MG63 (cell line): ENCODE results near the gene CSMD2. TPM values are rescaled to one million over a fixed set of nuclear protein-coding genes. Genes with fewer than 3 reads are reported as not detected.
A peak's percentile ranks its signal among the peaks of the same experiment; 100 is the strongest.
"Not testable (repeated sequence)": the region's sequence is repeated elsewhere in the genome, so short reads cannot be mapped to it uniquely, and the experiment has no call there.

Experiments used
- DNase-seq: peaks from one replicate; pipeline ENCODE4 v3.0.0-alpha.2; 2020
- H3K27me3 ChIP-seq: fragments of 250-450 bp; sonication (Bioruptor Pico); 2 replicates; pipeline ENCODE4 v1.5.1; 2020; ENCODE audit warnings: mild to moderate bottlenecking, moderate library complexity
- H3K36me3 ChIP-seq: fragments of 250-450 bp; sonication (Bioruptor Pico); 2 replicates; pipeline ENCODE4 v1.5.1; 2020; ENCODE audit warnings: mild to moderate bottlenecking, moderate library complexity
- H3K4me3 ChIP-seq: fragments of 250-450 bp; sonication (Bioruptor Pico); 2 replicates; pipeline ENCODE4 v1.5.1; 2020; ENCODE audit warnings: mild to moderate bottlenecking, moderate library complexity
- H3K9me3 ChIP-seq: fragments of 250-450 bp; sonication (Bioruptor Pico); 2 replicates; pipeline ENCODE4 v1.5.1; 2020; ENCODE audit warnings: mild to moderate bottlenecking, moderate library complexity
- total RNA-seq: library from RNA; depleted of rRNA; stranded (reverse); fragments of >200 nt; shearing (Covaris generic); gene quantifications from 2 replicates; pipeline ENCODE4 v1.2.3, GENCODE V29; 2014; ENCODE audit warnings: low replicate concordance

Gene CSMD2
- total RNA-seq, 1 experiment from 2014 or later: not detected

DNA sequence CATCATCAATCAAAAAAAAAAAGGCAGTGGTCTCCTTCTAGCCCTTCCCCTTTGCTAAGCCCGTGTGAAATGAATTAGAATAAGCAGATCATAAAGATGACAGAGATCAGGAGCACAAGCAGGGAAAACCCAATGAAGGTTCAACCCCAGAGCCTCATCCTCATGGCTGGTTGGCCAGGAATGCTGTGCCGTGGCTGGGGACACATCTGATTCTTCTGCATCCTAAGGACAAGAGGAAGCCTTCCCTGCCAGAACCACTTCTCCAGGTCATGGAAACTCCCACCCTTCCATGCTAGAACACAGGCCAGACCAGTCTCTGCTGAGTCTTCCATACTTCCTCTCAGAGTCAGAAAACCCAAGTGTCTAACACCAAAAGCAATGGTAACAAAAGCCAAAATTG is 81.1 kb downstream of the CSMD2 start:
- DNase-seq: no peak
- no peaks in the 10 kb centered on the region; the same call in 1 of the 2 replicates for H3K9me3 ChIP-seq
- H3K4me3 ChIP-seq: no peak overlapping the region
- no peaks in the 10 kb centered on the region for H3K27me3 ChIP-seq
- no peaks in the 10 kb centered on the region for H3K36me3 ChIP-seq

GRCh38 chr1:34082085-34082670 is 82.9 kb downstream of the CSMD2 start:
- H3K36me3 ChIP-seq, H3K4me3 ChIP-seq, H3K27me3 ChIP-seq, DNase-seq, H3K9me3 ChIP-seq: not testable (repeated sequence)

GRCh38 chr1:34078383-34078782 is 86.6 kb downstream of the CSMD2 start:
- Histone ChIP-seq H3K27me3 (0 out of 2 replicates have a peak, but pooled peaks cover 2% of the 10 kb centered on the region), H3K36me3 (no peaks in the 10 kb centered on the region), H3K9me3 (no peaks in the 10 kb centered on the region; the same call in 1 of the 2 replicates), H3K4me3 (no peak overlapping the region)
- DNase-seq: no peak

- Histone ChIP-seq H3K9me3 (no peaks in the 10 kb centered on the region; the same call in 1 of the 2 replicates), H3K36me3 (no peaks in the 10 kb centered on the region), H3K4me3 (no peak overlapping the region), H3K27me3 (0 out of 2 replicates have a peak, but pooled peaks cover 4% of the 10 kb centered on the region)
- DNase-seq: no peak
These were observed 89.5 kb downstream of the CSMD2 start for GRCh38 chr1:34075576-34075975.

- Histone ChIP-seq H3K4me3 (no peak overlapping the region), H3K36me3 (no peaks in the 10 kb centered on the region), H3K9me3 (no peaks in the 10 kb centered on the region), H3K27me3 (0 out of 2 replicates have a peak, but pooled peaks cover 4% of the 10 kb centered on the region)
- no peak for DNase-seq
These were observed 91.9 kb downstream of the CSMD2 start for GRCh38 chr1:34073028-34073695.

DNA sequence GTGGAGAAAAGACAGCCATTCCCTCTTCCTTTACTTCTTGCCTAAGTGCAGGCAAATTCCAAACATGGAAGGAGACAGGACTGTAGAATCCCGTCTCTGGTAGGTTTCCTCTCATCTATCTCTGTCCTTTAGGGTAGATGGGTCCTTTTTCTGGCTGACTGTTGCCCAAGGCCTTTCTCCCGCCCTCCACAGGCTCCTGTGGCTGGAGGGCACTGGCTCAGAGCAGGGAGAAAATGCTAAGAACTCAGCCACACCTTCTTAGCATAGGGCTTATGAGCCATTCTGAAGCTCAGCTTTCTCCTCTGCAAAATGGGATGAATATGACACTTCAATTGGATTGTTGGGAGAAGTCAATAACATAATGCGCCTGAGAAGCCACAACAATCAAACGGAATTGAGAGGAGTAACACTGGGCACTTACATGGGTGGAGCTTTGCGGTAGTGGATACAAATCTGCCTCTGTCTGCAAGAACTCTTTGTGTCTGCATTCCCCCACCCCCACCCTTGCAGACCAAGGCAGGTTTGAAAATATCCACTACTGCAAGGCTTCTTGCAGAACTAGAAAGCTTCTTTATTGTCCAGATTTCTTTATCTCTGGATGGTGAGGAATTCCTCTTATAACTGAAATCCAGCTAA is 94.7 kb downstream of the CSMD2 start:
- no peak for DNase-seq
- no peak overlapping the region for H3K4me3 ChIP-seq
- no peaks in the 10 kb centered on the region for H3K36me3 ChIP-seq
- no peaks in the 10 kb centered on the region for H3K9me3 ChIP-seq
- H3K27me3 ChIP-seq: 0 out of 2 replicates have a peak, but pooled peaks cover 2% of the 10 kb centered on the region

DNA sequence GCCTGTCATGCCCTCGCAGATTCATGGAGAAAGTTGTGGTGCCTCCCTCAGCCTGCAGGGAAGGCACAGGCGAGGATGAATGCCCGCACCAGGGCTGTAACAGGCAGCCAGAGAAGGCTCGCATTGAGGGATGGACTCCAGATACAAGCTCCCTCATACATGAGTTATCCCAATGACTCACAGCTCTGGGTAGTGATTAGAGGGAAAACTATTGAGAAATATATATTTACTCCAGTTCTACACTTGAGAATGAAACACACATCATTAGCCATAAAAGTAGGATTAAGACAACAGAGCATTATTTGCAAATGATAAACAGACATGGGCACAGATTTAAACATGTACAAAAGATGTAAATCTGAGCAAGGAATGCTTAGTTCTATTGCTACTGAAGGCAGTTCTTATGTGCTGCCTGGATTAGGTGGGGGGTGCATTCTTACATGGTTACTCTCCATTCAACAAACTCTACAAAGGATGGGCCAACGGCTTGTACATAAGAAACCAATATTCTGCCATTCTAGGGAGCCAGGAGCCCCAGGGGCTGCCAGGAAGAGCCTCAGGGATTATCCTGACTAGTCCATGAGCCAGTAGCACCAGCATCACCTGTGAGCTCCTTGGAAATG is 97.9 kb downstream of the CSMD2 start:
- Histone ChIP-seq H3K9me3 (no peaks in the 10 kb centered on the region), H3K4me3 (no peak overlapping the region), H3K27me3 (0 out of 2 replicates have a peak, but pooled peaks cover 2% of the 10 kb centered on the region), H3K36me3 (no peaks in the 10 kb centered on the region)
- peak; percentile 48 for DNase-seq

GRCh38 chr1:34066166-34066565 is 98.9 kb downstream of the CSMD2 start:
- Histone ChIP-seq H3K27me3 (no peaks in the 10 kb centered on the region), H3K9me3 (no peaks in the 10 kb centered on the region), H3K36me3 (no peaks in the 10 kb centered on the region), H3K4me3 (no peak overlapping the region)
- DNase-seq: no peak

DNA sequence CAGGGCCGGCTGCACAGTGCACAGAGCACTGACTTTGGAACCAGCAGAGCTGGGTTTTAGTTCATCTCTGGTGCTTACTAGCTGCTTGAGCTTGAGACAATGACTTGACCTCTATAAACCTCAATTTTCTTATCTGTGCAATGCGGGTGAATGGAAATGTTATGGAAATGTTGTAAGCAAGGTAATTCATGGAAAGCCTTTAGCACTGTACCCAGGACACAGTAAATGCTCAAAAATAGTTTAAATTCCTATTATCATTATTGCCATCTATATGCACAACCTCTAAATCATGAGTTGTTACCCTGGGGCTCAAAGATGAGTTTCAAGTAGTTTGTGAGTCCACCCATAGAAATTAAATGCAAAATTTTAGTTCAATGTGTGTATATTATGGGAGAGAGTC is 99.5 kb downstream of the CSMD2 start:
- Histone ChIP-seq H3K27me3 (no peaks in the 10 kb centered on the region), H3K4me3 (no peak overlapping the region), H3K9me3 (no peaks in the 10 kb centered on the region), H3K36me3 (no peaks in the 10 kb centered on the region)
- DNase-seq: no peak

DNA sequence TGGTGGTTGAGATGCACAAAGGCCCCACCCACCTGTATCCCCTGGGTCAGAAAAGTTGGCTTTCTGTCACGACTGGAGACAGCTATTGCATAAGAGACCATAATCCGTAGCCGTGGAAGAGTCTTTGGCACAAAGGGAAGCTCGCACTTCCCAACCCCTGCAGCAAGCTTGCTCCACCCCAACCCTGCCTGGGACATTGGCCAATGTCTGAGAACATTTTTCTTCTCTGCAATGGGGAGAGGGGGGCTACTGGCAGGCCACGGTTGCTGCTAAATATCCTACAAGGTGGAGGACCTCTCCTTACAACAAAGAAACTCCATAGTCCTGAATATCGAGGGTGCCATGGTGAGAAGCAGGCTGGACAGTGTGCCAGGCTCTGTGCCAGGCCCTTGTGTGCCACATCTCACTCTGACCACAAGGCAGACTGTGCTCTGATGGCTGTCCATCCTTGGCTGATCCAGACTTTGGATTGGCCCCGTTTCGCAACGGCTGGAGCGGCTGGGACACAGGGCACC is 104.1 kb downstream of the CSMD2 start:
- no peaks in the 10 kb centered on the region for H3K9me3 ChIP-seq
- no peaks in the 10 kb centered on the region for H3K27me3 ChIP-seq
- H3K4me3 ChIP-seq: no peak overlapping the region
- no peaks in the 10 kb centered on the region for H3K36me3 ChIP-seq
- no peak for DNase-seq

- Histone ChIP-seq H3K4me3 (no peak overlapping the region), H3K27me3 (no peaks in the 10 kb centered on the region), H3K9me3 (no peaks in the 10 kb centered on the region), H3K36me3 (no peaks in the 10 kb centered on the region)
- no peak for DNase-seq
These were observed 104.8 kb downstream of the CSMD2 start for GRCh38 chr1:34060187-34060730.

- H3K4me3 ChIP-seq: no peak overlapping the region
- DNase-seq: no peak
- no peaks in the 10 kb centered on the region for H3K27me3 ChIP-seq
- no peaks in the 10 kb centered on the region for H3K9me3 ChIP-seq
- H3K36me3 ChIP-seq: no peaks in the 10 kb centered on the region
These were observed 107.5 kb downstream of the CSMD2 start for GRCh38 chr1:34057347-34058130.

DNA sequence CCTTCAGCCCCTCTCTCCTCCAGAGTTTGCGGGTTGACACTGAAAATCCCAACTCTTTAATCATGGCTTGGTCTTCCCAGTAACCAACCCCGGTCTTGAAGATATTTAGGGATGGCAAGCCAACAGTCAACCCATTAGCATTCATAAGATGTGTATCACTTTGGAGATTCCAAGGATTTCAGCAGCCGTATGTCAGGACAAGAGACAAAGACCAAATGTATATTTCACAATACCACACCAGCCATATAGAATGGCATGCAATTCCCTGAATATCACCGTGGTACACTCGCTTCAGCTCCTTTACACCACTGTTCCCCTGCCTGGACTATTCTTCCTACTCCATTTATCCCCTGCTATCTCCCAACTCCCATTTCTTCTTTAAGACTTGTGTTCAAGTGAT is 109.2 kb downstream of the CSMD2 start:
- no peak for DNase-seq
- no peaks in the 10 kb centered on the region for H3K9me3 ChIP-seq
- no peaks in the 10 kb centered on the region for H3K36me3 ChIP-seq
- no peaks in the 10 kb centered on the region for H3K27me3 ChIP-seq
- no peak overlapping the region for H3K4me3 ChIP-seq

- DNase-seq: no peak
- H3K9me3 ChIP-seq: no peaks in the 10 kb centered on the region
- no peaks in the 10 kb centered on the region for H3K27me3 ChIP-seq
- H3K36me3 ChIP-seq: no peaks in the 10 kb centered on the region
- H3K4me3 ChIP-seq: no peak overlapping the region
These were observed 110.1 kb downstream of the CSMD2 start for GRCh38 chr1:34054920-34055319.

- Histone ChIP-seq H3K4me3 (no peak overlapping the region), H3K36me3 (no peaks in the 10 kb centered on the region), H3K27me3 (no peaks in the 10 kb centered on the region), H3K9me3 (no peaks in the 10 kb centered on the region)
- DNase-seq: no peak
These were observed 111.4 kb downstream of the CSMD2 start for GRCh38 chr1:34053660-34054059.

GRCh38 chr1:34052565-34052964 is 112.5 kb downstream of the CSMD2 start:
- no peak for DNase-seq
- Histone ChIP-seq H3K36me3 (no peaks in the 10 kb centered on the region), H3K9me3 (no peaks in the 10 kb centered on the region), H3K27me3 (no peaks in the 10 kb centered on the region), H3K4me3 (no peak overlapping the region)
